HG03575 (cell line): Measurements from ENCODE around the gene CEBPB.

Experiments
- ATAC-seq: cut with Tn5 transposase; IDR thresholded peaks from one replicate; pipeline ENCODE4 v1.9.1; 2021; ENCODE audit not compliant: unreplicated experiment, insufficient number of reproducible peaks, low FRiP score; ENCODE audit errors: extremely low read depth

CEBPB gene

GRCh38 chr20:50238081-50238800, 47.6 kb downstream of the CEBPB start:
- no peak for ATAC-seq

- no peak for ATAC-seq
Measured at GRCh38 chr20:50240092-50240491, 49.5 kb downstream of the CEBPB start.

- ATAC-seq = no peak
Measured at GRCh38 chr20:50242178-50242514, 51.5 kb downstream of the CEBPB start.
